22Rv1 (cell line): ENCODE results near the gene SH3D19.

Source experiments
- ZFX ChIP-seq: fragments of 450-650 bp; IDR thresholded peaks from 2 replicates; pipeline ENCODE4 v1.6.1; 2017; ENCODE audit warnings: antibody characterized with exemption, borderline replicate concordance
- TF ChIP-seq, protein P1 (sequence below): fragments of 450-650 bp; IDR thresholded peaks from 2 replicates; pipeline ENCODE4 v1.5.1; 2017; ENCODE audit warnings: mild to moderate bottlenecking

DNA sequence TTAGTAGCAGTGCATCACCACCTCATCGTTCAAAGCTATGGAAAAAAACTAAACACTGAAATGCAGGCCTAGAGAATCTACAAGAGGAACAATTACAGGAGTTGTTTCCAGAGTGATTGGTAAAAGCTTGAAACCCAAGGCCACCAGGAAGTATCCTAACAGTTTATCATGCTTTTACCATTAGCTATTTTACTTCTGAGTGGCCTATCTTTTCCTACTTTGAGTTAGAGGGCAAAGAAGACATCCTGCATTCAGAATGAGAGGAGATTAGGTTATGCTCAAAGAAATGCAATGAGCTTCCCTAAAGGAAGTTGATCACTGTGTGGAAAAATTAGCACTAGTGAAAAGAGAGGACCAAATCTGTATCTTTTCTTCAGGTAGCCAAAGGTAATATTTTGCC lies 118.2 kb downstream of the SH3D19 start:
- TF ChIP-seq, protein P1, sequence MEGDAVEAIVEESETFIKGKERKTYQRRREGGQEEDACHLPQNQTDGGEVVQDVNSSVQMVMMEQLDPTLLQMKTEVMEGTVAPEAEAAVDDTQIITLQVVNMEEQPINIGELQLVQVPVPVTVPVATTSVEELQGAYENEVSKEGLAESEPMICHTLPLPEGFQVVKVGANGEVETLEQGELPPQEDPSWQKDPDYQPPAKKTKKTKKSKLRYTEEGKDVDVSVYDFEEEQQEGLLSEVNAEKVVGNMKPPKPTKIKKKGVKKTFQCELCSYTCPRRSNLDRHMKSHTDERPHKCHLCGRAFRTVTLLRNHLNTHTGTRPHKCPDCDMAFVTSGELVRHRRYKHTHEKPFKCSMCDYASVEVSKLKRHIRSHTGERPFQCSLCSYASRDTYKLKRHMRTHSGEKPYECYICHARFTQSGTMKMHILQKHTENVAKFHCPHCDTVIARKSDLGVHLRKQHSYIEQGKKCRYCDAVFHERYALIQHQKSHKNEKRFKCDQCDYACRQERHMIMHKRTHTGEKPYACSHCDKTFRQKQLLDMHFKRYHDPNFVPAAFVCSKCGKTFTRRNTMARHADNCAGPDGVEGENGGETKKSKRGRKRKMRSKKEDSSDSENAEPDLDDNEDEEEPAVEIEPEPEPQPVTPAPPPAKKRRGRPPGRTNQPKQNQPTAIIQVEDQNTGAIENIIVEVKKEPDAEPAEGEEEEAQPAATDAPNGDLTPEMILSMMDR = no peak
- TF ChIP-seq ZFX = no peak
